Spinal cord (tissue), 10 donors: ENCODE results near the gene FAM120B. TPM values are rescaled to one million over a fixed set of nuclear protein-coding genes. Genes with fewer than 3 reads are reported as not detected.

Experiments
- DNase-seq, 6 donors: peaks; one replicate each; pipeline versions ENCODE4 v3.0.0 to v3.0.0-alpha.2; 2013 to 2015; ENCODE audit warnings: low spot score in 6 of 6, low read depth in 4 of 6
- H3K27ac ChIP-seq: one replicate; pipeline ENCODE4 v1.5.1; 2013; ENCODE audit warnings: low read depth, low read length, control low read depth
- H3K27me3 ChIP-seq: one replicate; pipeline ENCODE4 v1.6.1; 2013; ENCODE audit warnings: low read length; ENCODE audit not compliant: control insufficient read depth, insufficient read depth
- H3K36me3 ChIP-seq: one replicate; pipeline ENCODE4 v1.6.1; 2013; ENCODE audit warnings: low read length; ENCODE audit not compliant: control insufficient read depth, insufficient read depth
- H3K4me1 ChIP-seq: one replicate; pipeline ENCODE4 v1.6.1; 2013; ENCODE audit warnings: low read length; ENCODE audit not compliant: control insufficient read depth, insufficient read depth
- H3K4me3 ChIP-seq: one replicate; pipeline ENCODE4 v1.5.1; 2013; ENCODE audit warnings: low read depth, low read length, control low read depth
- H3K9me3 ChIP-seq: one replicate; pipeline ENCODE4 v1.6.1; 2013; ENCODE audit warnings: low read length; ENCODE audit not compliant: control insufficient read depth, insufficient read depth
- WGBS: methylation state at CpG from one replicate; pipeline ENCODE4 v1.1.5; 2013; ENCODE audit warnings: missing lambda C conversion rate; ENCODE audit not compliant: insufficient coverage; 5-methylcytosine and 5-hydroxymethylcytosine counted together
- polyA plus RNA-seq, 2 donors: library from polyadenylated mRNA; unstranded; fragments of 120-200 nt; gene quantifications; one replicate each; pipeline ENCODE4 v1.2.1, GENCODE V29; 2013; ENCODE audit not compliant: insufficient read length in 2 of 2
- total RNA-seq, 2 donors: library from RNA; depleted of rRNA in 1 of 2; stranded (reverse); fragments of 120-200 nt in 1 of 2; fragments of >200 nt in 1 of 2; gene quantifications; one replicate each; pipeline versions ENCODE4 v1.2.3 to v1.2.4, GENCODE V29; 2013 to 2014
- donor health status: healthy.

FAM120B gene
- total and polyA plus RNA-seq, 4 donors = 29.0 to 40.2 (median 36.6) TPM

DNA sequence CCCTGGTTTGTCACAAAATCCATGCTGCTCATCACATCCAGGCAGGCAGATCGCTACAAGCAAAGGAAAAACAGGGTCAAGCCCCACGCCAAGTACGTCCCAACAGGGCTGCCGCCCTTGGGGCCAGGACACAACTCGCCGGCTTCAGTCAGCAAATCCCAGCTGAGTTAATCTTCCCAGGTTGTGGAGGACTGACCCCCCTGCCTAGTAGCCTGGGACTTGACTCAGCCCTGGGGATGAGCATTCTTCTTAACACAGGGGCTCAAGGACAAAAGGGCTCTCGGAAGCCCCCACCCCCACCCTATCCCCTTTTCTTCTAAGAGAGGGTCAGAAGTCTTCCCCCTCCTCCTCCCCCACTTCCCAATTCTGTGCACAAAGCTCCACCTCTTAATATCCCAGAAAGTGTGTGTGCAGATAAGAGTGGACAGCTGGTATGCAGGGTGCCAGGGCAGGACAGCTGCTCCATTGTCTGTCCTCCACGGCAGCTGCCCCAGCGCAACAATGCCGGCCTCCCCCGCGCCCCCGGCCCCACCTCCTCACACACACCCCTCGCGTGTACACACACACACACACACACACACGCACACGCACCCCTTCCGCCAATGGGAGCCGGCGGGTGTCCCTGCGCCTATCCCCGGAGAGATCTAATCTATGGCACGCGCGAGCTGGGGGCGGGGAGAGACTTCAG lies 20.2 kb upstream of the FAM120B start:
- WGBS = 29% methylated on average over 16 of the region's 26 CpGs
- Histone ChIP-seq H3K9me3 (no peaks in the 10 kb centered on the region), H3K4me3 (peak overlapping the region; percentile 29), H3K36me3 (peaks cover 66% of the 10 kb centered on the region), H3K27me3 (peaks cover 5% of the 10 kb centered on the region), H3K4me1 (peaks cover 55% of the 10 kb centered on the region), H3K27ac (peak overlapping the region; percentile 6)
- peak in 2 of 6 donors; percentile 66 to 75 for DNase-seq

DNA sequence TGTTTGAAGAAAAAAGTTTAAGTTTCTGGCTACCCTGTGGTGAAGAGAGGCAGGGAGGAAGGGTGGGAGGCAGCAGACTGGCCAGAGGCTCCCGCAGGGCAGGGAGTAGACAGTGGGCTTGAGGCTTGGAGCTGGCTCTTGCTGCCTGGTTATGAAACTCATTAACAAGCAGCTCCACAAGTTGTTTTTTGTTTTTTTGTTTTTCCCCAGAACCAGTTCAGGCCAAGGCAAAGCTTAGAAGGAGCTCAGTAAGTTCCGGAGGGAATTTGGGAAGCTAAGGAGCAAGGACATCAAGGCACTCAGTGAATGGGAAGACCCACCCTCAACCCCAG lies 19.7 kb upstream of the FAM120B start:
- no peak for DNase-seq
- H3K36me3 ChIP-seq = peaks cover 61% of the 10 kb centered on the region
- H3K27me3 ChIP-seq = peaks cover 9% of the 10 kb centered on the region
- H3K27ac ChIP-seq = peak overlapping the region; percentile 6
- peak overlapping the region; percentile 29 for H3K4me3 ChIP-seq
- peaks cover 60% of the 10 kb centered on the region for H3K4me1 ChIP-seq
- 61% methylated on average over 2 of the region's 2 CpGs for WGBS
- no peaks in the 10 kb centered on the region for H3K9me3 ChIP-seq

DNA sequence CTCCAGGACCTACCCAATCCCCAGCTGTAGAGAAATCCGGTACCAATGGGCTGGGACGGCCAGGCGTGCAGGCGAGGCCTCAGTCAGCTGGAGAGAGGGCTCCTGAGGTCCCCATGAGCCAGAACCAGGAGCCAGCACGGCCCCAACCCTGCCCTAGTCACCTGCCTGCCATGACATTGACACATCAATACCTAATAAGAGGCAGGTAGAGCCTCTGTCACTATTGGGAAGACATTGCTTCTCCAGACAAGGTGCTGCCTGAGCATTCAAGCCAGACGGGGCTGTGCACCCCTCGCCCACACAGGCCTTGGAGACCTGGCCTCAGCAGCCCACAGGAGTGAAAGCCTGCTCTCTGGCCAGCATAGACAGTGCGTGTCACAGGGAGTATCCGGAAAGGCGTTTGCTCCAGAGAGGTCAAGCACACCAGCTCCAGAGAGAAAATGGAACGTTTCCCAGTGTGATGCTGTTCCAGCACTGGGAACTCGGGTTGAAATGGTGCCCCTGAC lies 19.1 kb upstream of the FAM120B start:
- H3K4me1 ChIP-seq = peaks cover 65% of the 10 kb centered on the region
- WGBS = 52% methylated on average over 12 of the region's 12 CpGs
- no peak for DNase-seq
- peaks cover 12% of the 10 kb centered on the region for H3K27me3 ChIP-seq
- peak overlapping the region; percentile 29 for H3K4me3 ChIP-seq
- peaks cover 58% of the 10 kb centered on the region for H3K36me3 ChIP-seq
- H3K27ac ChIP-seq = peak overlapping the region; percentile 3
- H3K9me3 ChIP-seq = no peaks in the 10 kb centered on the region

DNA sequence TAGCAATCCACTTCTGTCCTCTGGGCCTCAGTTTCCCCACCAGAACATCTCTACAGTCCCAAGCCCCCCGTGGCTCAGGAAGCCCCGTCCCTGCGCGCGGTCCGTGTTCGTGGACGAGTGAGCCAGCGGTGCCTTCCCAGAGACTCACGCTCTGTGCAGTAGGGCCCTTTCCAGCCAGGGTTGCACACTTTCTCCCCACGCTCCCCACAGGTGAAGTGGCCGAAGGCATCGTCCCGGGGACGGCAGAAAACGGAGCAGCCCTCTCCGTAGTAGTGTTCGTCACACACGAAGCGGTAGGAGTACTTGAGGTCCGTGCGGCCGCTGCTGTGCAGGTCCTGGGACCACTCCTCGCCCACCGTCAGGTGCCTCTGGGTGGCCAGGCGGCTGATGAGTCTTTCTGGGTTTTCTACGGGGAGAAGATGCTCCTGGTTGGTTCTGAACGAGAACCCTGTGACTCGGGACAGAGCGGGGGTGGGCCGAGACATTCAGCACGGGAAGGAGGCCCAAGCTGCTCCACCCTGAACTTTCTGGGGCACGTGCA lies 18.4 kb upstream of the FAM120B start:
- Histone ChIP-seq H3K36me3 (peaks cover 51% of the 10 kb centered on the region), H3K9me3 (no peaks in the 10 kb centered on the region), H3K4me1 (peaks cover 72% of the 10 kb centered on the region), H3K27ac (no peak overlapping the region), H3K27me3 (peaks cover 16% of the 10 kb centered on the region), H3K4me3 (peak overlapping the region; percentile 29)
- WGBS = 62% methylated on average over 29 of the region's 33 CpGs
- no peak for DNase-seq

DNA sequence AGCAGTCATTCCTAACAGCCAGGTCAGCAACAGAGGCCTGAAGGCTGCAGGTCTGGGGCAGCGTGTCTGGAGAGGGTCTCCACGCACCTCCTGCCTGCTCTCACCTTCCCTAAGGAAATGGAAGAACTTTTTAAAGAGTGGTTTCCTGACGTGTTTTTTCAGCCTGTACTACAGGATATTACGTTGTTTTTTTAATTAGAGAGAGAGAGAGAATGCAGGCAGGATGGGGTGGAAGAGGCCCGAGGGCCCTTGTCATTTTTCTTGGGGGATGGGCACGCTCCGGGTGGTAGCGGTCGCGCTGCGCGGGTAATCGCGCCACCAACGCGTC lies 17.7 kb upstream of the FAM120B start:
- H3K9me3 ChIP-seq = no peaks in the 10 kb centered on the region
- H3K4me3 ChIP-seq = peak overlapping the region; percentile 29
- no peak overlapping the region for H3K27ac ChIP-seq
- H3K36me3 ChIP-seq = peaks cover 45% of the 10 kb centered on the region
- peaks cover 23% of the 10 kb centered on the region for H3K27me3 ChIP-seq
- H3K4me1 ChIP-seq = peaks cover 74% of the 10 kb centered on the region
- WGBS = 11% methylated on average over 14 of the region's 16 CpGs
- DNase-seq = peak in 1 of 6 donors; percentile 37

DNA sequence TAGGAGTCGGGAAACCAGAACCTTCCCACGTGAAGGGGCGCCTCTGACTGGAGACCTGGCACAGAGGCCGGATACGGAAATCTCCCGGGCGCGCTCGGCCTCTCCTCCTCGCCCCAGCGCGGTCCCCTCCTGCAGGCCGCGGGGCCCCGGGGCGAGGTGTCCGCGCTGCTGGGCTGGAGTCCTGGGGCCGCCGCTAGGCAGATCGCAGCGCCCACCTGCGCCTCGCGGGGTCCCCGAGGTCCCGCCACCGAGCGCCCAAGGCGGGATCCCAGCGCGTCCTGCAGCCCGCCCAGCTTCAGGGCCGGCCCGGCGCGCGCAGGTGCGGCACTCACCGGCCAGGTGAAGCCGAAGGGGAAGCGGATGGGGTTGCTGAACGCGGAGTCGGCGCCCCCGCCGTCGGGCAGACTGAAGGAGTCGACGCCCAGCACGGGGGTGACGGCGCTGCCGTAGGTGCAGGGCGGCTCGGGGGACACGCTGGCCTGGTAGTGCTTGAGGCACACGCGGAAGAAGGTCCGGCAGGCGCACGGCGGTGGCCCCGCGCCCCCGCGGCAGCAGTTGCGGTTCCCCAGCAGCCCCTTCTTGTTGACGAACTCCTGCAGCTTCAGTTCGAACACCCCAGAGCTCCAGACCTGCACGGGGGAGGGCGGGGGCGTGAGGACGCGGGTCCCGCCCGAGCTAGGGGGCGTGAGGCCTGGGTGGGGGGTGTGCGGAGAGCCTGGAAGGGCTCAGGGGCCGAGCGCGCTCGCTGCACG lies 17.2 kb upstream of the FAM120B start:
- H3K36me3 ChIP-seq = peaks cover 39% of the 10 kb centered on the region
- no peak overlapping the region for H3K27ac ChIP-seq
- WGBS = 1% methylated on average over 85 of the region's 85 CpGs
- H3K27me3 ChIP-seq = peaks cover 28% of the 10 kb centered on the region
- H3K9me3 ChIP-seq = no peaks in the 10 kb centered on the region
- DNase-seq = peak in 2 of 6 donors; percentile 26 to 49
- peak overlapping the region; percentile 66 for H3K4me3 ChIP-seq
- H3K4me1 ChIP-seq = peaks cover 79% of the 10 kb centered on the region

DNA sequence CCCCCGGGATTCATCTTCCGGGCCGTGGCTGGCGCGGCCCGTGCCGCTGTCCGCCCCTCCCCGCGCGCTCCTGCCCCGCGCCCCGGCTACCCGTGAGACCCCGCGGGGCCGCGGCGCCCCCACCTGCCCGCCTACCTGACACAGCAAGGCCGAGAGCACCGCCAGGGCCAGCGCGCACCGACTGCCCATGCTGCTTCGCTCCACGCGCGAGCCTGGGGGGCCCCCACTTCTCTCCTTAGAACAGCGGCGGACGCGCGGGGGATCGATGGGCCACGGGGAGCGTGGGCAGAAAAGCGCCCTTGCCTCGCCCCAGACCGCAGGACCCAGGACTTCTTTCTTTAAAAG lies 16.6 kb upstream of the FAM120B start:
- Histone ChIP-seq H3K27ac (peak overlapping the region; percentile 69), H3K36me3 (peaks cover 33% of the 10 kb centered on the region), H3K4me3 (peak overlapping the region; percentile 66), H3K27me3 (peaks cover 33% of the 10 kb centered on the region), H3K9me3 (no peaks in the 10 kb centered on the region), H3K4me1 (peaks cover 80% of the 10 kb centered on the region)
- peak in 1 of 6 donors; percentile 57 for DNase-seq
- WGBS = 0% methylated on average over 41 of the region's 41 CpGs

DNA sequence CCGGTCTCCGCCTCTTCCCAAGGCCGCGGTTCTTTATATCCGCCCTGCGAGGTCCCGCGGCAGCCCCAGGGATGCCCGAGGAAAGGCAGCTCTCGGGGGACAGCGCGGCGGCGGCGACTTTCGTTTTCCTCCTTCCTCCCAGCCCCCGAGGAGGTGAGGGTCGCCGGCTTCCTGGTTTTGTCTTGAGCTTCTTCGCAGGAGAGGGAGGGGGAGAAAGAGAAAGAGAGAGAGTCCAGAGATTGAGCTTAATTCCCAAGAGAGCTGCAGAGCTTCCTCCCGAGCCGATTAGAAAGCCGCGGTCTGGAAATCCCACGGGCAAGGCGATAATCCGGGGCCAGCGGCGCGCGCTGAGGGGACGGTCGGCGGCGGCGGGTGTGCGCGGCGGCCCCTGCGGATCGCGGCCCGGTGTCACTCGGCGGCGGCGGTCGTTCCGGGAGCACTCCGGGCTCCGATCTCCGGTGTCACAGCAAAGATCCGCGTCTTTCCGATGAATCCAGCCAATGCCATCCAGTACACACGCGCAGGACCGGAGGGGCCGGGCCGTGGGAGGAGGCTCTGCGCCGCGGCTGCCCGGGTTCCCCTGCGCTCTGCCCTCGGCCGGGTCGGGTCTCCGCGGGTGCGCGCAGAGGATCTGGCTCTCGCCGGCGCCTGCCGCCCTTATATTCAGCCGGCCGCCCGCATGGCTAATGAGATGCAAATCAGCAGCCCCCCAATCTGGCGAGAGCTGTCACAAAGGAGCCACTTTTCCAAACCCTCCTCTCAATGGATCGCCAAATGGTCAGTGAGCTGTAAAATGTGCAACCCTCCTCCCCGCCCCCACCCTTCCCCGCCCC lies 16.0 kb upstream of the FAM120B start, which contains the start of gene DLL1:
Gene DLL1, minus strand, starts transcription at position 783 of the 833 bp plus-strand sequence. CDS start 939 bp downstream, outside the sequence.
- peak in 2 of 6 donors; percentile 92 to 93 for DNase-seq
- peaks cover 28% of the 10 kb centered on the region for H3K36me3 ChIP-seq
- no peaks in the 10 kb centered on the region for H3K9me3 ChIP-seq
- H3K27me3 ChIP-seq = peaks cover 36% of the 10 kb centered on the region
- peaks cover 79% of the 10 kb centered on the region for H3K4me1 ChIP-seq
- peak within 1 kb of the TSS; percentile 78 for H3K27ac ChIP-seq
- WGBS = under 1% methylated on average over 70 of the region's 83 CpGs
- peak within 1 kb of the TSS; percentile 66 for H3K4me3 ChIP-seq
